Measurements from ENCODE around the gene EHD2.

- TF ChIP-seq, protein P1, sequence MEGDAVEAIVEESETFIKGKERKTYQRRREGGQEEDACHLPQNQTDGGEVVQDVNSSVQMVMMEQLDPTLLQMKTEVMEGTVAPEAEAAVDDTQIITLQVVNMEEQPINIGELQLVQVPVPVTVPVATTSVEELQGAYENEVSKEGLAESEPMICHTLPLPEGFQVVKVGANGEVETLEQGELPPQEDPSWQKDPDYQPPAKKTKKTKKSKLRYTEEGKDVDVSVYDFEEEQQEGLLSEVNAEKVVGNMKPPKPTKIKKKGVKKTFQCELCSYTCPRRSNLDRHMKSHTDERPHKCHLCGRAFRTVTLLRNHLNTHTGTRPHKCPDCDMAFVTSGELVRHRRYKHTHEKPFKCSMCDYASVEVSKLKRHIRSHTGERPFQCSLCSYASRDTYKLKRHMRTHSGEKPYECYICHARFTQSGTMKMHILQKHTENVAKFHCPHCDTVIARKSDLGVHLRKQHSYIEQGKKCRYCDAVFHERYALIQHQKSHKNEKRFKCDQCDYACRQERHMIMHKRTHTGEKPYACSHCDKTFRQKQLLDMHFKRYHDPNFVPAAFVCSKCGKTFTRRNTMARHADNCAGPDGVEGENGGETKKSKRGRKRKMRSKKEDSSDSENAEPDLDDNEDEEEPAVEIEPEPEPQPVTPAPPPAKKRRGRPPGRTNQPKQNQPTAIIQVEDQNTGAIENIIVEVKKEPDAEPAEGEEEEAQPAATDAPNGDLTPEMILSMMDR (optimal IDR thresholded peaks at IDR 0.05 in 1 of 3, IDR thresholded peaks at IDR 0.05 in 1 of 3, conservative IDR thresholded peaks at IDR 0.05 in 1 of 3; ENCODE audit: extremely low read depth in 1 of 3, insufficient read depth in 2 of 3, low read length in 3 of 3), result no peak
- TF ChIP-seq EZH2 (IDR thresholded peaks at IDR 0.05; ENCODE audit: low read length), result no peak
Observed at GRCh38 chr19:47681936-47682335, 31.3 kb upstream of the EHD2 start.
